Fibroblast of skin of scalp (primary cell): ENCODE results near the gene CAMTA1.

Experiments used
- DNase-seq: peaks from one replicate; pipeline ENCODE4 v3.0.0-alpha.2; 2013

The CAMTA1 gene

GRCh38 chr1:6935361-6935883, 150.2 kb downstream of the CAMTA1 start:
- no peak for DNase-seq

GRCh38 chr1:6935911-6936690, 150.8 kb downstream of the CAMTA1 start:
- DNase-seq, result no peak

- DNase-seq, result no peak
Measured at GRCh38 chr1:6937048-6937447, 151.8 kb downstream of the CAMTA1 start.

- no peak for DNase-seq
Measured at GRCh38 chr1:6939363-6939762, 154.1 kb downstream of the CAMTA1 start.

GRCh38 chr1:6941786-6942185, 156.5 kb downstream of the CAMTA1 start:
- no peak for DNase-seq

GRCh38 chr1:6942990-6943389, 157.7 kb downstream of the CAMTA1 start:
- DNase-seq, result no peak

GRCh38 chr1:6944434-6944833, 159.2 kb downstream of the CAMTA1 start:
- DNase-seq, result no peak

- DNase-seq, result no peak
Measured at GRCh38 chr1:6947952-6948351, 162.7 kb downstream of the CAMTA1 start.

- DNase-seq, result no peak
Measured at GRCh38 chr1:6948416-6948815, 163.2 kb downstream of the CAMTA1 start.

GRCh38 chr1:6948861-6949260, 163.6 kb downstream of the CAMTA1 start:
- DNase-seq, result no peak

- no peak for DNase-seq
Measured at GRCh38 chr1:6950001-6950765, 164.9 kb downstream of the CAMTA1 start.

- no peak for DNase-seq
Measured at GRCh38 chr1:6951536-6951935, 166.3 kb downstream of the CAMTA1 start.

- no peak for DNase-seq
Measured at GRCh38 chr1:6953216-6953615, 168.0 kb downstream of the CAMTA1 start.

- no peak for DNase-seq
Measured at GRCh38 chr1:6953907-6954364, 168.7 kb downstream of the CAMTA1 start.

GRCh38 chr1:6954591-6954990, 169.3 kb downstream of the CAMTA1 start:
- no peak for DNase-seq

GRCh38 chr1:6955357-6956094, 170.3 kb downstream of the CAMTA1 start:
- DNase-seq, result no peak

- DNase-seq, result no peak
Measured at GRCh38 chr1:6956488-6957159, 171.4 kb downstream of the CAMTA1 start.

- DNase-seq, result no peak
Measured at GRCh38 chr1:6957341-6957740, 172.1 kb downstream of the CAMTA1 start.

- DNase-seq, result peak; percentile 33
Measured at GRCh38 chr1:6958407-6959030, 173.3 kb downstream of the CAMTA1 start.

GRCh38 chr1:6959491-6959890, 174.2 kb downstream of the CAMTA1 start:
- no peak for DNase-seq

- DNase-seq, result no peak
Measured at GRCh38 chr1:6960291-6960811, 175.1 kb downstream of the CAMTA1 start.

- DNase-seq, result no peak
Measured at GRCh38 chr1:6960860-6961259, 175.6 kb downstream of the CAMTA1 start.
